Activated CD4-positive, alpha-beta T cell treated with anti-CD3 and anti-CD28 coated beads for 36 hours (primary cell): ENCODE data around the gene MICAL2. TPM values are rescaled to one million over a fixed set of nuclear protein-coding genes. Genes with fewer than 3 reads are reported as not detected.
A peak's percentile ranks its signal among the peaks of the same experiment; 100 is the strongest.

ENCODE experiments used
- ATAC-seq: fragments of 200-7000 bp; cut with Tn5 transposase; one replicate; pipeline ENCODE4 v1.10.0; 2021; ENCODE audit warnings: mild to moderate bottlenecking, moderate library complexity
- CTCF ChIA-PET: fragments of 350-600 bp; sonication (Branson Sonifier 250); formaldehyde crosslinking; loops from one replicate; lab custom pipeline; 2021; ENCODE audit warnings: antibody characterized with exemption; lab: Charles Lee
- POLR2A ChIA-PET: fragments of 350-600 bp; sonication (Branson Sonifier 250); formaldehyde crosslinking; loops from one replicate; lab custom pipeline; 2021; ENCODE audit warnings: antibody characterized with exemption, inconsistent platforms; lab: Charles Lee
- DNase-seq: peaks from one replicate; pipeline ENCODE4 v3.0.0-alpha.2; 2020
- H3K27ac Mint-ChIP-seq: one replicate; pipeline ENCODE4 v1.8.0; 2021; ENCODE audit warnings: mixed read lengths
- H3K27me3 Mint-ChIP-seq: one replicate; pipeline ENCODE4 v1.8.0; 2021; ENCODE audit warnings: mixed read lengths
- H3K36me3 Mint-ChIP-seq: one replicate; pipeline ENCODE4 v1.8.0; 2021; ENCODE audit warnings: low read depth, mixed read lengths
- H3K4me1 Mint-ChIP-seq: one replicate; pipeline ENCODE4 v1.8.0; 2021; ENCODE audit warnings: mixed read lengths
- H3K4me3 Mint-ChIP-seq: one replicate; pipeline ENCODE4 v1.8.0; 2021; ENCODE audit warnings: mild to moderate bottlenecking, moderate library complexity, mixed read lengths
- H3K9me3 Mint-ChIP-seq: one replicate; pipeline ENCODE4 v1.8.0; 2021; ENCODE audit warnings: low read depth, mixed read lengths
- intact Hi-C, 2 experiments: fragments of 100-400 bp; cut with DNase I in 1 of 2; cut with micrococcal nuclease in 1 of 2; formaldehyde crosslinking; loops; one replicate each; pipeline versions ENCODE4 v1.14.2 to v1.15.1; 2022 to 2024; cut with DNase I, micrococcal nuclease
- total RNA-seq, 2 experiments: library from RNA; stranded (reverse); gene quantifications; one replicate each; pipeline ENCODE4 v1.2.3, GENCODE V29; 2021

Gene MICAL2
- total RNA-seq, 2 experiments from 2014 or later = 186 to 207 TPM

GRCh38 chr11:12271241-12271640, 160.9 kb downstream of the MICAL2 start:
- Mint-ChIP-seq H3K36me3 (no peaks in the 10 kb centered on the region), H3K27ac (no peak overlapping the region), H3K27me3 (no peaks in the 10 kb centered on the region), H3K4me1 (no peaks in the 10 kb centered on the region), H3K9me3 (no peaks in the 10 kb centered on the region), H3K4me3 (no peak overlapping the region)
- POLR2A ChIA-PET = no interaction called here
- ATAC-seq = no peak
- CTCF ChIA-PET = interaction anchor here (0.6 to 1.8 kb wide), 3 partner anchors 10 to 470 kb away, joined by 4 to 8 read pairs (median 5); no protein-coding TSS in a partner anchor
- intact Hi-C loops = no loop called here
- no peak for DNase-seq

GRCh38 chr11:12271826-12272366, 161.5 kb downstream of the MICAL2 start:
- Mint-ChIP-seq H3K9me3 (no peaks in the 10 kb centered on the region), H3K4me3 (no peak overlapping the region), H3K27ac (no peak overlapping the region), H3K4me1 (no peaks in the 10 kb centered on the region), H3K27me3 (no peaks in the 10 kb centered on the region), H3K36me3 (no peaks in the 10 kb centered on the region)
- no peak for DNase-seq
- intact Hi-C loops = no loop called here
- POLR2A ChIA-PET = no interaction called here
- ATAC-seq = no peak
- CTCF ChIA-PET = interaction anchor here (1.8 kb wide), 1 partner anchor 9 kb away, joined by 8 read pairs; no protein-coding TSS in a partner anchor

DNA sequence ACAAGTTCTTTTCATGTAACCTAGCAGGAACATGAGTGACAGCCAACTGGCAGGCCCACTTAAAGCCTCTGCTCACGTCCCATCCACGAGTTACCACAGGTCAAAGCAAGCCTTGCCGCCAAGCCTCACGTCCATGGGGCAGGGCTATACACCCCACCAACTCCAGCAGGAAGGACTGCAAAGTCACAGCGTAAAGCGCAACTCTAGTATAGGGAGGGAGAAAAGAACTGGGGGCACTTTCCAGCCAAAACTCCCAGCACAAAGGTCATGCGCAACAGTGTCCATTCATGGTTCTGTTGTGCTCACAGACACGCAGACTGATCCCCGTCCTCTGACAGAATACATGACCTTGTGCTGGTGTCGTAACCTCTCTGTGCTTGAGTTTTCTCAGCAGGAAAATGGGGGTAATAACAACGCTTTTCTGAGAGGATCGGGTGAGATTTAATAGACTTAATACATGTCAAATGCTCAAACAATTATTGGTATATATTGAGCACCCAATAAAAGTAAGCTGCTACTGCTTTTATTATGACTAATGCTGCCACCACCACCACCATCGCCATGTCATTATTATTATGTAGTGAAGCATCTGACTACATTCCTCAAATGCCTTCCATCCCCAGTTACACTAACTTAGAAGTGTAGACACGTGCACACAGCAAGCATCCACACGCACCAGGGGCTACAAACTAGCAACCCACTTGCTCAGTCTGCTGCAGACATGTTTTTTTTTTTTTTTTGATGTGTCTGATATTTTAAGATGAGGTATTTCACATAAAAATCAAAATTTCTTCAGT, 162.6 kb downstream of the MICAL2 start:
- intact Hi-C loops = no loop called here
- no peak for DNase-seq
- H3K27ac Mint-ChIP-seq = no peak overlapping the region
- H3K36me3 Mint-ChIP-seq = no peaks in the 10 kb centered on the region
- no peaks in the 10 kb centered on the region for H3K9me3 Mint-ChIP-seq
- CTCF ChIA-PET = interaction anchor here (1.1 kb wide), 1 partner anchor 225 kb away, joined by 6 read pairs; no protein-coding TSS in a partner anchor
- H3K27me3 Mint-ChIP-seq = no peaks in the 10 kb centered on the region
- H3K4me1 Mint-ChIP-seq = no peaks in the 10 kb centered on the region
- no peak for ATAC-seq
- POLR2A ChIA-PET = no interaction called here
- no peak overlapping the region for H3K4me3 Mint-ChIP-seq

GRCh38 chr11:12273618-12273995, 163.2 kb downstream of the MICAL2 start:
- H3K4me3 Mint-ChIP-seq = no peak overlapping the region
- no peak for ATAC-seq
- no peaks in the 10 kb centered on the region for H3K4me1 Mint-ChIP-seq
- no peaks in the 10 kb centered on the region for H3K27me3 Mint-ChIP-seq
- intact Hi-C loops = no loop called here
- no peak for DNase-seq
- H3K9me3 Mint-ChIP-seq = no peaks in the 10 kb centered on the region
- POLR2A ChIA-PET = no interaction called here
- CTCF ChIA-PET = no interaction called here
- no peak overlapping the region for H3K27ac Mint-ChIP-seq
- no peaks in the 10 kb centered on the region for H3K36me3 Mint-ChIP-seq

DNA sequence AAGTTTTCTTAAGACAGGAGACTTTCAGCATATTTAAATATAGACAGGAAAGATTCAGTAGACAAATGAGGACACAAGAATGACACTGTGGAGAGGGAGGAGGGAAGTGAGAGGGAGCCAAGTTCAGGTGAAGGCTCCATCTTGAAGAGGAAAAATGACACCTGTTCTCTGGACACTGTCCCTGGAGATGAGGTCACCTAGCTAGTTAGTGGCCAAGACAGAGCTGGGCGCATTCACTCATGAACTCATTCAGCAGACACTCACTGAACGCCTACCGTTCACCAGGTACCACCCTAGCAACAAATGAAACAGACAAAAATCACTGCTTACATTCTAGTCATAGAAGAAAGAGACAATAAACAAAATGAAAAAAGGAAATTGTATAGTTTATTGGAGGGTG, 163.7 kb downstream of the MICAL2 start:
- Mint-ChIP-seq H3K27me3 (no peaks in the 10 kb centered on the region), H3K4me1 (no peaks in the 10 kb centered on the region), H3K4me3 (no peak overlapping the region), H3K9me3 (no peaks in the 10 kb centered on the region), H3K36me3 (no peaks in the 10 kb centered on the region), H3K27ac (no peak overlapping the region)
- DNase-seq = peak; percentile 1
- ChIA-PET CTCF (no interaction called here), POLR2A (no interaction called here)
- ATAC-seq = no peak
- intact Hi-C loops = no loop called here

DNA sequence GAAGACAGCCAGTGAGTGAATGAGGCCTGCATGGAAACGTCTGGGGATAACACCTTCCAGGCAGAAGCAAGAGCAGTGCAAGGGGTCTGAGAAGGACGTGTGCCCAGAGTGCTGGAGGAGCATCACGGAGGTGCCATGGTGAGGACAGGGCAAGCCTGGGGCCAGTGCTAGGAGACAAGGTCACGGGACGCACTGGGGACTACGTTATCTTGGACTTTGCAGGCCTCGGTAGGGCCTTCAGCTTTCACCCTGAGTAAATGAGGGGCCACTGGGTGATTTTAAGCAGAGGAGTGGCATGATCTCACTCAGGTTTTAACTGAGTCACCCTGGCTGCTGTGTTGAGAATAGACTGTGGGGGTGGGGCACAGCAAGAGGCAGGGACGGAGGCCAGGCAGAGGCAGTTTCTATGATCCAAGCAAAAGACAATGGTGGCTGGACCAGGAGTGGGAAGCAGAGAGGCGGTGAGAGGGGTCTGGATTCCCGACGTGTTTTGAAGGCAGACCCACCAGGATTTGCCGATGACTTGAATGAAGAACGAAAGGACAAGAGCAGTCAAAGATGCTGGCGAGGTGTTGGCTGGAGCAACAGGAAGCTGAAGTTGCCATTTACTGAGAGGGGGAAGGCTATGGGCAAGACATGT, 164.3 kb downstream of the MICAL2 start:
- H3K9me3 Mint-ChIP-seq = no peaks in the 10 kb centered on the region
- H3K4me1 Mint-ChIP-seq = no peaks in the 10 kb centered on the region
- DNase-seq (peak; percentile 6), ATAC-seq (no peak)
- ChIA-PET POLR2A (no interaction called here), CTCF (no interaction called here)
- H3K27ac Mint-ChIP-seq = no peak overlapping the region
- no peak overlapping the region for H3K4me3 Mint-ChIP-seq
- intact Hi-C loops = no loop called here
- no peaks in the 10 kb centered on the region for H3K36me3 Mint-ChIP-seq
- H3K27me3 Mint-ChIP-seq = no peaks in the 10 kb centered on the region

GRCh38 chr11:12275818-12276217, 165.4 kb downstream of the MICAL2 start:
- no peak for DNase-seq
- Mint-ChIP-seq H3K27ac (no peak overlapping the region), H3K27me3 (no peaks in the 10 kb centered on the region), H3K4me3 (no peak overlapping the region), H3K36me3 (no peaks in the 10 kb centered on the region), H3K4me1 (peaks cover 7% of the 10 kb centered on the region), H3K9me3 (no peaks in the 10 kb centered on the region)
- POLR2A ChIA-PET = no interaction called here
- ATAC-seq = no peak
- intact Hi-C loops = no loop called here
- CTCF ChIA-PET = no interaction called here

DNA sequence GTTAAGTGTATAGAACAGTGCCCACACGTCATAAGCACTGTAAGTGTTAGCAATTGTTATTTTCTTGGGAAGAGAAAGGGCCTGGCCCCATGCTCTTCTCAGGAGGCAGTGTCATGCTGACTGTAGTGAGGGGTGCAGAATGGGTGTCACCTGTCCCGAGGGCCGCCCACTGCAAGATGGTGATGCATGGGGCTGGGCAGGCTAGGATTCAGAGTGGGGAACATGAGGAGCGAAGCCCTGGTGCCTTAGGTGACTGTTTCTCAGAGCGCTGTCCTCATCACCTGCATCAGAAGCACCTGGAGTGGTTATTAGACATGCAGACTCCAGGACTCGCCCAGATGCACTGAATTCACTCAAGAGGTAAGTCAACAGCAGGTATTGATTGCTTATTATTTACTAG, 166.0 kb downstream of the MICAL2 start:
- Mint-ChIP-seq H3K27ac (no peak overlapping the region), H3K27me3 (no peaks in the 10 kb centered on the region), H3K36me3 (no peaks in the 10 kb centered on the region), H3K4me3 (no peak overlapping the region), H3K9me3 (no peaks in the 10 kb centered on the region), H3K4me1 (peaks cover 12% of the 10 kb centered on the region)
- DNase-seq (no peak), ATAC-seq (no peak)
- POLR2A ChIA-PET = no interaction called here
- CTCF ChIA-PET = interaction anchor here (7.3 kb wide), 1 partner anchor 230 kb away, joined by 168 read pairs; no protein-coding TSS in a partner anchor
- intact Hi-C loops = no loop called here

GRCh38 chr11:12276831-12277475, 166.6 kb downstream of the MICAL2 start:
- Mint-ChIP-seq H3K4me3 (no peak overlapping the region), H3K9me3 (no peaks in the 10 kb centered on the region), H3K4me1 (peaks cover 18% of the 10 kb centered on the region), H3K27ac (no peak overlapping the region), H3K27me3 (no peaks in the 10 kb centered on the region), H3K36me3 (no peaks in the 10 kb centered on the region)
- ATAC-seq = no peak
- DNase-seq = no peak
- intact Hi-C loops = no loop called here
- ChIA-PET POLR2A (no interaction called here), CTCF (interaction anchor here (0.8 to 7.3 kb wide), 4 partner anchors 12 to 230 kb away, joined by 3 to 168 read pairs (median 5); no protein-coding TSS in a partner anchor)

GRCh38 chr11:12278766-12279671, 168.6 kb downstream of the MICAL2 start:
- ChIA-PET CTCF (interaction anchor here (1.1 to 7.3 kb wide), 3 partner anchors 11 to 232 kb away, joined by 3 to 168 read pairs (median 4); no protein-coding TSS in a partner anchor), POLR2A (no interaction called here)
- DNase-seq (no peak), ATAC-seq (no peak)
- Mint-ChIP-seq H3K36me3 (no peaks in the 10 kb centered on the region), H3K4me3 (no peak overlapping the region), H3K4me1 (peaks cover 18% of the 10 kb centered on the region), H3K27me3 (no peaks in the 10 kb centered on the region), H3K9me3 (no peaks in the 10 kb centered on the region), H3K27ac (peak overlapping the region; percentile 9)
- intact Hi-C loops = no loop called here
